Measurements from ENCODE around the gene EPHB3.

Gene EPHB3

DNA sequence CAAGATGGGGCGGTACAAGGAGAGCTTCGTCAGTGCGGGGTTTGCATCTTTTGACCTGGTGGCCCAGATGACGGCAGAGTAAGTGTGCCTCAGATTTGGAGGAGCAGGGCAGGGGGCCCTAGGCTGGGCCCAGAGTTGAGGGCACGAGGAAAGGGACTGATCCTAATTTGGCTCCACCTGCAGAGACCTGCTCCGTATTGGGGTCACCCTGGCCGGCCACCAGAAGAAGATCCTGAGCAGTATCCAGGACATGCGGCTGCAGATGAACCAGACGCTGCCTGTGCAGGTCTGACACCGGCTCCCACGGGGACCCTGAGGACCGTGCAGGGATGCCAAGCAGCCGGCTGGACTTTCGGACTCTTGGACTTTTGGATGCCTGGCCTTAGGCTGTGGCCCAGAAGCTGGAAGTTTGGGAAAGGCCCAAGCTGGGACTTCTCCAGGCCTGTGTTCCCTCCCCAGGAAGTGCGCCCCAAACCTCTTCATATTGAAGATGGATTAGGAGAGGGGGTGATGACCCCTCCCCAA is 19.8 kb downstream of the EPHB3 start:
- DNase-seq (ENCODE audit: low read depth) = no peak

DNA sequence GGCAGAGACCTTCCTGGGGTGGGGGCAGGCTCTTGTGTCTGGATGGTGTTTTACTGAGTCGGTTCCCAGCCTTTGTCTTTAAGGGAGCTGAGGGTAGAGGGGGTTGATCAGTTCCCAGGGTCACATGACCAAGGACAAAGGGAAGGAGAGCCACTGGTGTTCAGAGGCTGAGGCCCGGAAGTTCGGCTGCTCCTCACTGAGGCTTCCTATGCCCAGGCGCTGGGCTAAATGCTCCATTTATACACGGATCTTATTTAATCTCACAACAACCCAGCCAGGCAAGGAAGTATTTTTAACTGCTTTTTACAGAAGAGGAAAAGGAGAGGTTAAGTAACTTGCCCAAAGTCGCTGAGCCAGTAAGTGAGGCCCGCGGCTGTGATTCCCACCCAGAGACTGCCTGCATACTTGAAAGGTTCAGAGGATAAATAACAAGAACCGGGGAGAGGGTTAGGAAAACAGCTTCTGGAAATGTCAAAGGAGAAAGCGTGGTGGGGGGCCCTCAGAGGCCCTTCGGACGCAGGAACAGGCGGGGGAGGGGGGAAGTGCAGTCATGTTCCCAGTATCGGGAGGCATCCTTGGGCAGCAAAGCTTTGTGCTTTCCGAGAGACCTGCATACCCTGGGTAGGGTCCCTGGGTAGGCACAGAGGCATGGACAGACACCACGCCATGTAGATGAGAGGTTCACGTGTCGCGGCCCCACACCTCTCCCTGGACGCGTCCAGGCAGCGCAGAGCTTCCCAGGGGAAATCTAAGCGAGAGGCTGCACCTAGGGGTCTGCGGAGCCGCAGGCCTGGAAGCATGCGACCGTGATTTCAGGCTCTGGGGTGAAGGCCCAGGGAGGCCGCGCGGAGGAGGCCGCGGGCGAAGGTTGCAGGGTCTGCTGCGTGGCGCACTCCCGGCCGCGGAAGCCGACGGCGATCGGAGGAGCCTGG is 21.3 kb downstream of the EPHB3 start:
- no peak for DNase-seq (ENCODE audit: low read depth)

DNA sequence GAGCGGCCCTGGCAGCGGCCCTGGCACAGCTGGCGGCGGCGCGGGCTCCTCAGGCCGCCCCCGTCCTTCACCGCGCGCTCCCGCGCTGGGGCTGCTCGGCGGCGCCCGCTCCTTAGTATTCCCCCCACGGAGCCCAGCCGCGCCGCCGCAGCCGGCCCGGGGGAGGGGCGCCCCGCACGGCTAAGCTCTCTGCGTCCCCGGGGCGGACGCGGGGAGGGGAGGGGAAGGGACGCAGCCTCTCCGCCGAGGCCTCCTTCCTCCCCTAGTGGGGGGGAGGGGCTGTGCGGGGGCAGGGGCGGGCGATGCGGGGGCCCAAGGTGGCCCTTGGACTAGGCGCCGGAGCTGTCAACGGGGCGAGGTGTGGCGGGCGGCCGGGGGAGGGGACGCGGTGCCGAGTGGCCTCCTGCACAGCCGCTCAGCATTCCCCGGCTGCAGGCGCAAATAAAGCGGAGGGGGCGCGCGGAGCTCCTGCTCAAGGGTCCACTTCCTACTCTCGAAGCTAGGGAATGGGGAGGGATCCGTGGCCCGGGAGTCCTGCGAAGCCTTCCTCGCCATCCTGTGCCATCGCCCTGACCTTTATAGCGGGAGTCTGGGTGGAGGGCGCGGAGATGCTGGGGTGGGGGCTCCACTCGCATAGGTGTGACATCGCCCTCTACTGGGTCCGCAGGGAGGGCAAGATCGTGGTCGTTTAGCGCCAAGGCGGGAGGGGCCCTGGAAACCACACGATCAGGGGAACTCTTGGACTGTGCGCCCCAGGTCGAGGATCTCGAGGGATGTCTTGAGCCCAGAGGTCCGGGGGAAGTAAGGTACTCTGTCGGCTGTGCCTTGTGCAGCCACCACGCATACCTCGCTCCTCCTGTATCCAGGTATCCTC is 22.2 kb downstream of the EPHB3 start:
- no peak for DNase-seq (ENCODE audit: low read depth)

DNA sequence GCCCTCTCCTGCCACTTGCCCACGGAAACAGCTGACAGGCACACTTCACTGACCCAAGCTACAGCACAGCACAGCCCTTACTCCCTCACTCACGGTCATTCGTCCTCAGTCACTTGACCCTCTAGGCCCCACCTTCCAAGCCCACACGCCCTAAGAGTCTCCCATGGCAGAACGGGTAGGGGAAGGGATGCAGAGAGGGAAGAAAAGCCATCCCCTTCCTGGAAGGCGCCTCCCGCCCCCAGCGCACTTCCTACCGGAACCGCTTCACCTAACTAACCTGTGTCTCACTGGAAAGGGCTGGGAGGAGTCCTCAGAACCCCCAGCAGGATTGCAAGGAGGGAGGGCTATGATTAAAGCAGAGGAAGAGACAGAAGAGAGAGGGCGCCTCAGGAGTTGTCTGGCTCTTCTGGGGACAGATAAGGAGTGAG is 22.9 kb downstream of the EPHB3 start:
- DNase-seq (ENCODE audit: low read depth) = no peak

DNA sequence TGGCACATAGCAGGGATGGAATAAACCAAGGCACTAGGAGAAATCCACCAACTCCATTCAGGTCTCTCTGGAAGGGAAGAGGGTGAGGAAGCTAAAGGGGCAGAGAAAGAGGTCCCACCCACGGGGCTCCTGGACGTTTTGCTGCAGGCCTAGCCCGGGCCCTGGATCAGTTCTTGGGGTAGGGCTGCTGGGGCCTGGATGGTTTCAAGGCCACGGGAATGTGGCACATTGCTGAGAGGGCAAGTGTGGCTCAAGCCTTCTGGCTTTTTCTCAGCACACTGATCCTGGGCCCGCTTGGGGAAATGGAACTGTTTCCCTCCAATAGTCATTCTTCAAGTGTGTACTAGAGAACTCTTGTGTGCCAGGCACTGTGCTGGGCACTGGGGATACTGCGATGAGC is 24.0 kb downstream of the EPHB3 start:
- no peak for DNase-seq (ENCODE audit: low read depth)

DNA sequence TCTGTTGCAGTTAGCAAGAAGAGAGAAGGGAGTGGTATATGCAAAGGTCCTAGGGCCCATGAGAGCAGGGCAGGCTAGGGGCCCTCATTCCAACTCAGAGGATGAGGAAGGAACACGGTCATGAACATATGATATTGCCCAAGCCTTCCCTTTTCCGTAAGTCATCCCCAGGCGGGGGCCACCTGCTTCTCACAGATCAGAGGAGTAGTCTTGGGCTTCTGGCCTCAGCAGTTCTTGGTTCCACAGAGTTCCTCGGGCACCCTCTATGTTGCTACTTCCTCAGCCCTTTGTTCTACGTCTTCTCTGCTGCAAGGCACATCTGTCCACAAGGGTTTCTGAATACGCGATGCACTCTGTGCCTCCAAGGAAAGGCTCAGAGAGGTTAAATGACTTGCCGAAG is 25.3 kb downstream of the EPHB3 start:
- DNase-seq (ENCODE audit: low read depth) = no peak

DNA sequence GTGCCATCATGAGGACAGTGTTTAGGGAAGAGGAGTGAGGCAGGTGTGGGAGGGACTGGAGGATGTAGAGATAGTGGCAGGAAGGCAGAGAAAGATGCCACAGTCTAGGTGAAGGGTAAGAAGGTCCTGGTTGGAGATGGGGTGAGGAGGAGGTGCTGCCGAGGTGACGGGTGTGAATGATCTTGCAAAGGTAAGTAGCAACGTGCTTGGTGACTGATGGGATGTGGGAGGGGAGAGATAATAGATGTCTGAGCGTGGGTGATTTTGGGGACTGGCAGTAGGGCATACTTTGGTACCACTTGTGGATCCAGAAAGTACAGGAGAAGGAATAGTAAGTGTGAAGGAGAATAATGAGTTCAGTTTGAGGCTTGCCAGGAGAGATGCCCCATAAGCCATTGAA is 27.2 kb downstream of the EPHB3 start:
- no peak for DNase-seq (ENCODE audit: low read depth)

DNA sequence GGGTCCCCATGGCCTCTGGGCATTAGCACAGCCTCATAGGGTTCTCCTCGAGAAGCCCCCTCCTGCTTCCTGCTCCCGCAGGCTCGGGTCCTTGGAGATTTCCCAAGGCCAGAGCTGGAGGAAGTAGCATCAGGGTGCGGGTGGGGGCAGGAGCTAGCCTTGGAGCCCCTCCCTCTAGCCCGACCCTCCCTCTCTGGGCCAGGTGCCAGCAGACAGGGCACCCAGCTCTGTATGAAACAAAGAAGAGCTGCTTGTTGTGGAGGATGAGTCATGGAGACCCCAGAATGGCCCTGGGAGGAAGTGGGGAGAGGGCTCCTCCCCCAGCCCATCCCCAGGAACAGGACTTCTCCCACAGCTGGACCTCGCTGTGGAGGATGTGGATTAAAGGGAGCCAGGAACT is 29.2 kb downstream of the EPHB3 start:
- DNase-seq (ENCODE audit: low read depth) = no peak

DNA sequence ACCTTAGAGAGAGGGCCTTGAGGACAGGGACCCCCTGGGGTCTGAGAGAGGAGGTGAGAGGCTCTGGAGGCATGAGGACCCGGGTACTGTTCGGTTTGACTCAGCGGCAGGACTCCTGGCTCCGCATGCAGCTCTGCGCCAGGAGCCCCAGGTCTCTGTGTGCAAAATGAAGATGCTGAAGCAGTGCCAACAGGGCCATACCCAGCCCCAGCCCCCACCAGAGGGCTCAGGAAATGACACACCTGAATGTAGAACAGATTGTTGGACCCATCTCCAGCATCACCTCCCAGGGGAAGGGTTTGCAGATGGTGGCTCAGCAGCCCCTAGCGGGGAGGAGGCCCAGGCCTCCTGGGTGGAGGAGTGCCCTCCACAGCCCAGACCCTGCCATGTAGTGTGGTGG is 30.2 kb downstream of the EPHB3 start:
- no peak for DNase-seq (ENCODE audit: low read depth)

DNA sequence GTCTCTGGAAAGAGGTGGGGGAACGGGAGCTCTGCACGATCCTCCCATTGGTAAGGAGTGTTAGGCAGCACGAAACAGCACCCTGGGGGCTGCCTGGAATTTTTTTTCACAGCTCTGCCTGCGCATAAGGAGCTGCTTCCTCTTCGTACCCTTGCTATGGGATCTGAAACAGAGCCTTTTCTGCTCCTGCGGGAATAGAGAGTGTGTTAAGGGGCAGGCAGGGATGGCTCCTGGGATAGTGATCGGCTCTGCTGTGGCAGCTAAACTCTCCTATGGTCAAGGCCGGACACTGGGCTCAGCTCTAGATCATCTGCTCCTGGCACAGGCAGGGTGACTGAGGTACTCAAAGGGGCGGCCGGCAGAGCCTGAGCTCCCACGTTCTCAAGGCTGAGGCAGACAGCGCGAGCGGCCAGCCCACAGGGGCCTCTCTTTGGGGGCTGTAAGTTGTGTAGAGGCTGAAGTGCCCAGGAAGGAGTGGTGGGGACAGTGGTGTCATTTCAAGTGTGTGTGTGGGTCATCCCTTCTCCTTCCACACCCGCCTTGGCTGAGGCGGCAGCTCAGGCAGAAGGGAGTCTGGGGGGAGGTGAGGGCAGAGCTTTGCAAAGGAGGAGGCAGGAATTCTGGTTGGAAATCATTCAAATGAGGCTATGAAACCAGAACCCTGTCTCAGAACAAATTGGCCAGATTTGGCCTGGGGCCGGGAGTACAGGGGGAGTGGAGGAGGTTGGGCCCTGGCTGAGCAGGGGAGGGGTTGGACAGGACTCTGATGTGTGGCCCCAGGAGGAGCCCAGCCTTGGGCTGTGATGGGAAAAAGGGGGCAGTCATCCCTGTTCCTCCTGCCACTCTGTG is 31.0 kb downstream of the EPHB3 start:
- DNase-seq (ENCODE audit: low read depth) = no peak

DNA sequence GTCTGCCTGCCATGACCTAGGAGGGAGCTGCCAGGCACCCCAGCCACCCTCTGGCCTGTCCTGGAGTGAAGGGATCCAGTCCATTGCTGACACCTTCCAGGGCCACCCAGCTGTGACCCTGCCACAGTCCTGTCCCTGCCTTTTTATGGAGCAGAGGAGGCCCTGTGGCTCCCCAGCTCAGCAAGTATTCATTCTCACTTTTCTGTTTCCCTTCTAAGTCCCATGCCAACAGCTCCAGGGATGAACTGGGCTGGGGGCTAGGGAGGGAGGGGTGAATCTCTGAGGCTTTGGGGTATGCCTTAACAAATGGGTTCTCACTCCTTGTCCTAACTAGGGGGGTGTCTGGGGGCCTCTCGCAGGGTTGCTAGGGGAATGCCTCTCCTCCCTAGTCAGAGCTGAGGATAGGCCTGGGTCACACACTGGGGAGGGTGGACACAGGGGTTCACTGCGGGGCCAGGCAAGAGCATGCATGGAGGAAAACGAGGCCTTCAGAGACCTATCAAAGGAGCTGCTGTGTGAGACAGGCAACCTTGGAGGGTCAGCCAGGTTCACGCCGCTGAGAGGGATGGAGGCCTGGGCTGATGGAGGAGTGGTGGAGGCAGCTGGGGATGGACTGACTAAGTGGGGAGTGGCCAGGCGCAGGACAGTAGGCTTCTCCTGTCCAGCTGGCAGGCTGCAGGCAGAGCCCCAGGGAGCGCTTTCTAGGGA is 31.8 kb downstream of the EPHB3 start:
- DNase-seq (ENCODE audit: low read depth) = no peak

DNA sequence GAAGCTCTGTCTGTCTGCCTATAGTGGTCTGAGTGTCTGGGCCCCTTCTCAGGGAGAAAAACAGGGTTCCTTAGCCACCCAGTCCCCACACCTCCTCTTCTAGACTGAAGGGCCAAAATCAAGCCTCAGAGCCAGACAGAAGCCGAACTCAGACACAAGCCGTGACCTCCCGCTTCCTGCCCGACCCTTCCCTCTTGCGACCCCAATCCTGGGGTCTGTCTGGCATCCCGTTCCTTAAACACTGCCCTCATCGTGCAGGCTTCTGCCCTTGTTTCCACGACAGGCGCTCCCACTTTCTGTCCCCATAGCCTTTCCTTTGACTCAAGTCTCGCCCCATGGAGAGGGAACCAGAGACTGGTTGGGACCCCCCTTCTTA is 32.3 kb downstream of the EPHB3 start:
- no peak for DNase-seq (ENCODE audit: low read depth)

DNA sequence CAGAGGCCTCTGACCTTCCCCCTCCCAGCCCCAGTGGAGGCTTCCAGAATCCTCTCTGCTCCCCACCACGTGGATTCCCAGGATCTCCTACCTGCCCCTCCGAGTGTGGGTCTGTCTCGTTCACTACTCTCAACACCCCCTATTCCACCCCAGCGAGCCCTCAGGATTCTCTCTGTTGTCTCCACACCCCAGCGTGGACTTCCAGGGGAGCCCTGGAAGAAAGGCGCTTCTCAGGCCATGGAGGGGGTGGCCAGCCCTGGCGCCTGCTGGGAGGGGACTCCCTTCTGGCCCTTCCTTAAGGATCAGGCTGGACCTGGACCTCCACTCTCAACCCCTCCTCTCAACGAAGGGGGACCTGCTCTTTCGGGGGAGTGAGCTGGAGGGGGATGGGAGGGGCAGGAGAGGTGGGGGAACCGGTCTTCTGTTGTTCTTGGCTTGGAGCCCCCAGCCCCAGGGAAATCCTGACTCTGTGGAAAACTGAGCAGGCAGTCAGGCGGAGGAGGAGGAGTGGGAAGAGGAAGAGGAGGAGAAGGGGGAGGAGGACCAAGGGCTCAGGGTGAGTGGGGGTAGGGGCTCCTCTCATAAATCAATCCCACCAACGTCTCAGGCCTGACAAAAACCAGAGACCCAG is 32.9 kb downstream of the EPHB3 start:
- no peak for DNase-seq (ENCODE audit: low read depth)

DNA sequence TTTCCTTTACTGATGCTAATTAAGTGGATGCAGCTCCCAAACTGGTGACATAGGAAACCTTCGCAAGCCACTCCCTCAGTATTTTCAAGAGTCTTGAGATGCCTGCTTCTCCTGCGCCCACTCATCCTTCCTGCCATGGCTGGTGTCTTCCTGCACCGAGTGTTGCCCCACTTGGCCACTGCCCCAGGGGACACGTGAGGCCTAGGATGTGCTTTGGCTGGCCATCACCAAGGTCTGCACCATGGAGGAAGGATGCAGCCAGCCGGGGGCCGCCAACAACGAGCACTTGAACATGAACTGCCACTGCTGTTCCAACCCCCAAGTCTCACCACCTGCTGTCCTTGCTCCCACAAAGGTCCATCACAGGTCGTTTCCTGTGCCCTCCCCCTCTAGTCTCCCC is 34.1 kb downstream of the EPHB3 start:
- no peak for DNase-seq (ENCODE audit: low read depth)

DNA sequence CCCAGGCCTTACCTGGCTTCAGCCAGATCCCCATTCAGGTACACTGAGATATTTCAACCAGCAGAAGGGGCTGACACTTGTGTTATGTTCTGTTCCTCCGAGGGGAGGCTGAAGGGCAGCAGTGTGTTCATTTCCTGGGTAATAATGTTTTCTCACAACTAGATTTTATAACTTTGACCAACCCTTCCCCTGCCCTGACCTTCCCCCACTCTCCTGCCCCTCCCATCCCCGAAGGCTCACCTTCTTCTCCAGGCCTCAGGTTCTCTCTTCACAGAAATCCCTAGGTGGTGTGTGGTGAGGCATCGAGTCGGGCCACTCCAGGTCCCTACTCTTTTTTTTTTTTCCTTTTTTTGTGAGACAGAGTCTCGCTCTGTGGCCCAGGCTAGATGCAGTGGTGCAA is 34.6 kb downstream of the EPHB3 start:
- no peak for DNase-seq (ENCODE audit: low read depth)

DNA sequence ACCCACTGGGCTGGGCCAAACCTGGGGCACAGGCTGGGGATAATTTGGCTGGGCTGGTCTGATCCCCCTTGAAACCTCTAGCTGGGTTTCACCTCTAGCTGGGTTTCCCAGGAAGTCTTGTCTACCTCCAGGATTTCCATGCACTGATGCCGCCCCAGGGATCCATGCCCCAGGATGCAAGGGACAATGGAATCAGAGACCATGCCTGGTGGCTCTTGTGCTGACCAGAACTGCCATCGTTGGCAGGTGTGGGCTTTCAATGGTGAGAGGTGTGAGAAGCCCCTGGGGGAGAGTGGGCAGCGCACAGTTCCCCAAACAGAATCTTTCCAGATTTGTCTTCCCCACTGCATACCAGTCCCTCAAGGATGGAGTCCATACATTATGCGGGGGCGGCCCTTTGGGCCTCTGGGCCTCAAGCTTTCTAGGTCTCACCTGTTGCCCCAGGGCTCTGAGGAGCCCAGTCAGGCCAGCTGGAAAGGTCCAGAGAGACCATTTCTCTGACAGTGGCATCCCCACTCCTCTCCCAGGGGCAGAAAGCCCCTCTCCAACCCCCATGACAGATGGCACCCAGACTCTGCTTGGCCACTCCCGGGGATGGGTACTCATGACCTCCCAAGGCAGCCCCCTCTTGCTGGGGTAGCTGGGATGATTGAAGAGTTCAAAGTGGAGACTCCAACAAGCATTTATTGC is 35.4 kb downstream of the EPHB3 start:
- no peak for DNase-seq (ENCODE audit: low read depth)

DNA sequence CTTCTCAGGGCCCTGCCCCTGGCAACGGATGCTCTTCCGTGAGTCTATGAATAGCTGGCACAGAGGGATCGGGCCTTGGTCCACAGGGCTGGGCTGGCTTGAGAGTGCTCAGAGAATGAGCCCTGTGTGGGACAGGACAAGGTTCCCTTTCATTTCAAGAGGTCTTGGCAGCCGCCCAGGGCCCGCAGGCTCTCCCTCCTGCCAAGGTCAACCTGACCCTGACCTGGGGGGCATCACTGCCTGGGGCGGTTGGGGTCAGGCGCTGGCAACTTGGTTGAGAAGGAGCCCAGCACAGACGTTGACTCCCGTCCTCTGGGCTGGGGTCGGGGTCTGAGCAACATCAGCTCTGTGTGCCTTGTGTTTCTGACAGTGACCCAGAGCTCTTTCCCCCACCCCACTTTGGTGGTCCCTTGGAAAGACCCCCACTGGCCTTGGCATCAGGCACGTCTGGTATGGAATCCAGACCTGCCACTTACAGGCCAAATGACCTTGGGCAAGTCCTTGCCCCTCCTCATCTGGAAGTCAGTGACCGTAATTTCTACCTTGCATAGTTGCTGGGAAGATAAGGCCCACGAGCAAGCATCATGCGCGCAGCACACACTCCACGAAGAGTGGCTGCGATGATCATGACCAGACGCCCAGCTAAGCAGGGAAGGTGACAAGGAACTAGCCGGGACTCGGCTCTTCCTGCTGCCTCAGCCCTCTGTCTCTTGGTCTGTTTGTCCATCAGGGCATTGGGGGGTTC is 36.4 kb downstream of the EPHB3 start:
- DNase-seq (ENCODE audit: low read depth) = no peak

DNA sequence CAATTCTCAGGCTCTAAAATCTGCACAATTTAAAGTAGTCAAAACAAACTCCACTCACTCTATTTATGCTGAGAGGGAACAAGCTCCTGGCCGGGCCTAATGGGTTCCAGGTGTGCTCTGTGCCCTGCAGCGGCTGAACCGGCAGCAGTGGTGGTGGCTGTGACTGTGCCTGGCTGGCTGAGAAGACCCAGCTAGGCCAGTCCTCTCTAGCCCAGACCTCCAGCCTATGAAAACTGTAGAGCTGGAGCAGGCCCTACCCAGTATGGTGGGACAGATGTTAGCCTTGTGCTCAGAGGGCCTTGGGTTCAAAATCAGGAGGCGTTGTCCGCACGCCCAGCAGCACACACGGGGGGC is 37.0 kb downstream of the EPHB3 start:
- no peak for DNase-seq (ENCODE audit: low read depth)

DNA sequence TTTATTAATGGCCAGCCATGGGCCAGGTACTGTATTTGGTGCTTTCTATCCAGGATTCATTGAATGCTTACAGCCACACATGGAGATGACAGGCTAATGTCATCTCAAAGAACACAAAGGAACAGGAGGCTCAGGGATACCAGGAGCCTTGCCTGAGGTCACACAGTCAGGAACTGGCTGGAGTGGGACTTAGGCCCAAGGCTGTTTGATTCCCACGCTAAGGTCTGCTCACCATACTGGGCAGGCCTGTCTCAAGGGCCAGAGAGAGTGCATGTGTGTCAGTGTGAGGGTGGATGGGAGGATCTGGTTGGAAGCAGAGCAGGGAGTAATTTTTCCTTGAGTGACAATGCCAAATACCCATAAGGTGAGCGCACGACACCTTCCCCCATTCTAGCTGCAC is 37.6 kb downstream of the EPHB3 start:
- DNase-seq (ENCODE audit: low read depth) = no peak

All from ELR (cell line).